GM23248 (cell line): Measurements from ENCODE around the gene LAMB1. TPM values are rescaled to one million over a fixed set of nuclear protein-coding genes. Genes with fewer than 3 reads are reported as not detected.

Source experiments
- DNase-seq: peaks from one replicate; pipeline ENCODE4 v3.0.0-alpha.2; 2015
- H2AFZ ChIP-seq: fragments of 200-600 bp; sonication (generic); 2 replicates; pipeline ENCODE4 v1.6.1; 2016; ENCODE audit warnings: antibody characterized with exemption
- H3F3A ChIP-seq: fragments of 200-600 bp; sonication (generic); 2 replicates; pipeline ENCODE4 v1.6.1; 2016; ENCODE audit warnings: mild to moderate bottlenecking, antibody characterized with exemption, mixed run types; ENCODE audit not compliant: insufficient read depth
- H3K27ac ChIP-seq: fragments of 200-600 bp; sonication (generic); 2 replicates; pipeline ENCODE4 v1.5.1; 2016; ENCODE audit warnings: mild to moderate bottlenecking
- H3K27me3 ChIP-seq: fragments of 200-600 bp; sonication (generic); replicated peaks from 2 replicates; pipeline ENCODE4 v1.6.1; 2016; ENCODE audit warnings: mild to moderate bottlenecking; ENCODE audit not compliant: insufficient read depth
- H3K36me3 ChIP-seq: fragments of 200-600 bp; sonication (generic); 2 replicates; pipeline ENCODE4 v1.6.1; 2016; ENCODE audit warnings: low read depth, mild to moderate bottlenecking
- H3K4me1 ChIP-seq: fragments of 200-600 bp; sonication (generic); 2 replicates; pipeline ENCODE4 v1.6.1; 2016; ENCODE audit warnings: mild to moderate bottlenecking; ENCODE audit not compliant: insufficient read depth
- H3K4me2 ChIP-seq: fragments of 200-600 bp; sonication (generic); one replicate; pipeline ENCODE4 v1.6.1; 2016; ENCODE audit warnings: mild to moderate bottlenecking; ENCODE audit not compliant: unreplicated experiment
- H3K4me3 ChIP-seq: fragments of 200-600 bp; sonication (generic); 2 replicates; pipeline ENCODE4 v1.5.1; 2016; ENCODE audit warnings: mild to moderate bottlenecking
- H3K79me2 ChIP-seq: fragments of 200-600 bp; sonication (generic); 2 replicates; pipeline ENCODE4 v1.6.1; 2016; ENCODE audit warnings: mild to moderate bottlenecking; ENCODE audit not compliant: insufficient read depth
- H3K9ac ChIP-seq: fragments of 200-600 bp; sonication (generic); 2 replicates; pipeline ENCODE4 v1.6.1; 2016; ENCODE audit warnings: mild to moderate bottlenecking
- H3K9me2 ChIP-seq: fragments of 200-600 bp; sonication (generic); 2 replicates; pipeline ENCODE4 v1.6.1; 2016; ENCODE audit warnings: mixed run types, mild to moderate bottlenecking, moderate library complexity; ENCODE audit not compliant: insufficient read depth
- H3K9me3 ChIP-seq: fragments of 200-600 bp; sonication (generic); one replicate; pipeline ENCODE4 v1.6.1; 2017; ENCODE audit warnings: low read depth
- H4K20me1 ChIP-seq: fragments of 200-600 bp; sonication (generic); 2 replicates; pipeline ENCODE4 v1.6.0; 2016; ENCODE audit not compliant: insufficient read depth
- EZH2 ChIP-seq: fragments of 200-600 bp; sonication (generic); IDR thresholded peaks from 2 replicates; pipeline ENCODE4 v1.6.1; 2018; ENCODE audit warnings: antibody characterized with exemption, mild to moderate bottlenecking; ENCODE audit not compliant: insufficient read depth, poor library complexity, severe bottlenecking
- EZH2phosphoT487 ChIP-seq: fragments of 200-600 bp; sonication (generic); IDR thresholded peaks from 2 replicates; pipeline ENCODE4 v1.6.1; 2018; ENCODE audit warnings: antibody characterized with exemption, moderate library complexity, mild to moderate bottlenecking, low read depth; ENCODE audit not compliant: insufficient read depth
- WGBS, 2 experiments: methylation state at CpG; one replicate each; pipeline ENCODE4 v1.1.6; 2015 to 2017; ENCODE audit warnings: low lambda C conversion rate in 2 of 2, low coverage in 1 of 2; ENCODE audit errors: missing lambda C conversion rate in 2 of 2; 5-methylcytosine and 5-hydroxymethylcytosine counted together
- in situ Hi-C: fragments of 300-500 bp; cut with MboI; formaldehyde crosslinking; loops from 2 replicates; pipeline ENCODE4 v1.15.0; 2020
- polyA plus RNA-seq: library from polyadenylated mRNA; unstranded; fragments of >200 nt; fragmentation: Nextera tagmentation; extraction: Ambion mirVana; gene quantifications from 2 replicates; pipeline ENCODE4 v1.2.1, GENCODE V29; 2016
- total RNA-seq: library from RNA; depleted of rRNA; stranded (reverse); fragments of >200 nt; shearing (Covaris generic); gene quantifications from 2 replicates; pipeline ENCODE4 v1.2.3, GENCODE V29; 2014

LAMB1 gene
- total and polyA plus RNA-seq, 2 experiments from 2014 or later, result 108 to 135 TPM

GRCh38 chr7:107989618-107990373 is 13.2 kb downstream of the LAMB1 start:
- Histone ChIP-seq H3K4me1 (peaks cover 22% of the 10 kb centered on the region), H2AFZ (no peak overlapping the region), H3K9me3 (no peaks in the 10 kb centered on the region), H3F3A (peaks cover 22% of the 10 kb centered on the region), H3K4me3 (no peak overlapping the region), H3K36me3 (peaks cover 50% of the 10 kb centered on the region; the same call in 1 of the 2 replicates), H3K9me2 (no peaks in the 10 kb centered on the region), H4K20me1 (no peaks in the 10 kb centered on the region), H3K9ac (no peak overlapping the region), H3K79me2 (peaks cover 53% of the 10 kb centered on the region), H3K27ac (no peak overlapping the region), H3K27me3 (no peaks in the 10 kb centered on the region), H3K4me2 (no peak overlapping the region)
- DNase-seq, result peak; percentile 83
- in situ Hi-C loops, result no loop called here
- TF ChIP-seq EZH2phosphoT487 (no peak), EZH2 (no peak)
- 62 to 72% methylated on average over 9 of the region's 9 CpGs for WGBS, 2 experiments

GRCh38 chr7:107982918-107983389 is 20.0 kb downstream of the LAMB1 start:
- peak; percentile 33 for DNase-seq
- H3K27me3 ChIP-seq, result no peaks in the 10 kb centered on the region
- H3K79me2 ChIP-seq, result peaks cover 50% of the 10 kb centered on the region
- H3K4me2 ChIP-seq, result no peak overlapping the region
- H3K9me2 ChIP-seq, result no peaks in the 10 kb centered on the region
- no peak overlapping the region for H3K9ac ChIP-seq
- H3K36me3 ChIP-seq, result peaks cover 59% of the 10 kb centered on the region
- H3K27ac ChIP-seq, result no peak overlapping the region
- no peaks in the 10 kb centered on the region for H4K20me1 ChIP-seq
- H3K4me3 ChIP-seq, result no peak overlapping the region
- in situ Hi-C loops, result no loop called here
- H3K4me1 ChIP-seq, result no peaks in the 10 kb centered on the region
- 0 out of 2 replicates have a peak, but pooled peaks cover 10% of the 10 kb centered on the region for H3F3A ChIP-seq
- WGBS, 2 experiments, result 38 to 44% methylated on average over 2 of the region's 2 CpGs
- H3K9me3 ChIP-seq, result no peaks in the 10 kb centered on the region
- TF ChIP-seq EZH2 (no peak), EZH2phosphoT487 (no peak)
- H2AFZ ChIP-seq, result no peak overlapping the region

- no peak for DNase-seq
- Histone ChIP-seq H3K4me3 (no peak overlapping the region), H3K79me2 (peaks cover 44% of the 10 kb centered on the region), H3K27me3 (no peaks in the 10 kb centered on the region), H4K20me1 (no peaks in the 10 kb centered on the region), H3K9me3 (no peaks in the 10 kb centered on the region), H3K4me1 (no peaks in the 10 kb centered on the region), H2AFZ (no peak overlapping the region), H3K27ac (no peak overlapping the region), H3K9ac (no peak overlapping the region), H3K4me2 (no peak overlapping the region), H3K36me3 (peaks cover 60% of the 10 kb centered on the region), H3K9me2 (no peaks in the 10 kb centered on the region), H3F3A (0 out of 2 replicates have a peak, but pooled peaks cover 10% of the 10 kb centered on the region)
- in situ Hi-C loops, result no loop called here
- WGBS, 2 experiments, result 95 to 96% methylated on average over 9 of the region's 9 CpGs
- no peak for TF ChIP-seq EZH2
- TF ChIP-seq EZH2phosphoT487, result no peak
Measured at GRCh38 chr7:107982042-107982840, 20.7 kb downstream of the LAMB1 start.

GRCh38 chr7:107981466-107981865 is 21.5 kb downstream of the LAMB1 start:
- no peaks in the 10 kb centered on the region for H3K27me3 ChIP-seq
- H2AFZ ChIP-seq, result no peak overlapping the region
- TF ChIP-seq EZH2phosphoT487 (no peak), EZH2 (no peak)
- in situ Hi-C loops, result no loop called here
- no peak overlapping the region for H3K4me2 ChIP-seq
- 97 to 98% methylated on average over 4 of the region's 4 CpGs for WGBS, 2 experiments
- 0 out of 2 replicates have a peak, but pooled peaks cover 10% of the 10 kb centered on the region for H3F3A ChIP-seq
- no peak for DNase-seq
- peaks cover 52% of the 10 kb centered on the region for H3K36me3 ChIP-seq
- H3K9me2 ChIP-seq, result no peaks in the 10 kb centered on the region
- H3K9me3 ChIP-seq, result no peaks in the 10 kb centered on the region
- no peaks in the 10 kb centered on the region for H3K4me1 ChIP-seq
- H3K27ac ChIP-seq, result no peak overlapping the region
- H3K9ac ChIP-seq, result no peak overlapping the region
- H3K79me2 ChIP-seq, result peaks cover 36% of the 10 kb centered on the region
- H3K4me3 ChIP-seq, result no peak overlapping the region
- no peaks in the 10 kb centered on the region for H4K20me1 ChIP-seq
